Esophagus squamous epithelium (tissue), 5 donors: ENCODE results near the gene UBA5. TPM values are rescaled to one million over a fixed set of nuclear protein-coding genes. Genes with fewer than 3 reads are reported as not detected.

Experiments used
- DNase-seq: peaks from one replicate; lab custom pipeline; 2025; lab: John Stamatoyannopoulos, UW
- H3K27ac ChIP-seq, 4 donors: fragments of 200-600 bp; sonication (generic); one replicate each; pipeline ENCODE4 v1.5.1; 2016 to 2019; ENCODE audit warnings: mild to moderate bottlenecking in 1 of 4
- H3K27me3 ChIP-seq, 4 donors: fragments of 200-600 bp; sonication (generic); 1 replicate in 3 of 4; 2 replicates in 1 of 4; pipeline versions ENCODE4 v1.5.1 to v1.6.0; 2017 to 2021; ENCODE audit warnings: antibody characterized with exemption in 1 of 4
- H3K36me3 ChIP-seq, 3 donors: fragments of 200-600 bp; sonication (generic); one replicate each; pipeline ENCODE4 v1.5.1; 2016 to 2019
- H3K4me1 ChIP-seq, 3 donors: fragments of 200-600 bp; sonication (generic); one replicate each; pipeline ENCODE4 v1.5.1; 2017 to 2019
- H3K4me3 ChIP-seq, 4 donors: fragments of 200-600 bp; sonication (generic); 1 replicate in 3 of 4; 2 replicates in 1 of 4; pipeline ENCODE4 v1.5.1; 2016 to 2019; ENCODE audit warnings: mild to moderate bottlenecking in 2 of 4, moderate library complexity in 1 of 4
- H3K9me3 ChIP-seq, 3 donors: fragments of 200-600 bp; sonication (generic); one replicate each; pipeline ENCODE4 v1.5.1; 2016 to 2019
- CTCF ChIP-seq, 6 experiments: fragments of 450-650 bp in 4 of 6; fragments of 200-600 bp in 2 of 6; sonication (generic) in 2 of 6; IDR thresholded peaks; one replicate each; pipeline ENCODE4 v1.5.1; 2016 to 2019; ENCODE audit warnings: antibody characterized with exemption in 6 of 6, mild to moderate bottlenecking in 4 of 6, moderate library complexity in 4 of 6
- POLR2A ChIP-seq, 4 donors: fragments of 450-650 bp; IDR thresholded peaks; one replicate each; pipeline ENCODE4 v1.6.1; 2017; ENCODE audit warnings: antibody characterized with exemption in 4 of 4, mild to moderate bottlenecking in 4 of 4, moderate library complexity in 3 of 4
- WGBS, 2 donors: methylation state at CpG; one replicate each; pipeline ENCODE4 v1.1.5; 2018; 5-methylcytosine and 5-hydroxymethylcytosine counted together
- intact Hi-C: fragments of 100-400 bp; cut with DNase I; formaldehyde crosslinking; loops from one replicate; pipeline ENCODE4 v1.15.0; 2022
- total RNA-seq, 4 donors: library from RNA; depleted of rRNA; stranded (reverse); fragments of >200 nt; gene quantifications; one replicate each; pipeline ENCODE4 v1.1.0, GENCODE V29; 2016
- donor health status: DM: yes; HTN: yes; CAD: no.

UBA5 gene
- total RNA-seq, 4 donors from 2014 or later, result 22.1 to 36.1 (median 31.7) TPM

DNA sequence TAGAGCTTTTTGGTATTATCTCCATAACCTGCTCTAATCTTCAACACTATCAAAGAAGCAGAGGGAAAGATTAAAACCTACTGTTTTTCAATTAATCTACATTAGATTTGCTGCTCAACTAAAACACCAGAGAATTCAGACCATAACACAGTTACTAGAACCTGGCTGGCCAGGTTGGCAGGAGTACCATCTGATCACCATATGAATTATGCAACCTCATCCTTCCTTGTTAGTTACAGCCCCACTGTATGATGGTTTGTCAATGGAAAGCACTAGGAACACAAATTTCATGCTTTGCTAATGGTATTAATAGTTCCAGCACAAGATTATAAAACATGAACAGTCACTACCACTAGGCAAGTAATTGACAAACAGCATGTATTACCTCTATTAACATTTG is 56.2 kb downstream of the UBA5 start:
- Histone ChIP-seq H3K36me3 (peaks cover 0 to 76% (median 0%) of the 10 kb centered on the region in 3 donors), H3K4me3 (no peak overlapping the region), H3K4me1 (peaks cover 14 to 30% (median 16%) of the 10 kb centered on the region in 3 donors), H3K9me3 (no peaks in the 10 kb centered on the region), H3K27me3 (no peaks in the 10 kb centered on the region), H3K27ac (no peak overlapping the region)
- intact Hi-C loops, result no loop called here
- DNase-seq, result no peak
- TF ChIP-seq POLR2A (IDR thresholded peaks at IDR 0.05), result no peak
- no peak for TF ChIP-seq CTCF (IDR thresholded peaks at IDR 0.05)

GRCh38 chr3:132720228-132720627 is 60.1 kb downstream of the UBA5 start:
- Histone ChIP-seq H3K4me3 (peak overlapping the region in 2 of 4 donors; percentile 81 to 86), H3K4me1 (peaks cover 16 to 40% (median 17%) of the 10 kb centered on the region in 3 donors), H3K27me3 (no peaks in the 10 kb centered on the region), H3K9me3 (no peaks in the 10 kb centered on the region), H3K27ac (no peak overlapping the region), H3K36me3 (peaks cover 0 to 39% (median 0%) of the 10 kb centered on the region in 3 donors)
- WGBS, 2 donors, result 66 to 76% methylated on average over 6 of the region's 6 CpGs
- intact Hi-C loops, result loop anchor here (10.0 kb wide), 1 partner anchor 705 kb away; no protein-coding TSS in a partner anchor
- no peak for DNase-seq
- TF ChIP-seq POLR2A (IDR thresholded peaks at IDR 0.05) (no peak), CTCF (IDR thresholded peaks at IDR 0.05) (no peak)

DNA sequence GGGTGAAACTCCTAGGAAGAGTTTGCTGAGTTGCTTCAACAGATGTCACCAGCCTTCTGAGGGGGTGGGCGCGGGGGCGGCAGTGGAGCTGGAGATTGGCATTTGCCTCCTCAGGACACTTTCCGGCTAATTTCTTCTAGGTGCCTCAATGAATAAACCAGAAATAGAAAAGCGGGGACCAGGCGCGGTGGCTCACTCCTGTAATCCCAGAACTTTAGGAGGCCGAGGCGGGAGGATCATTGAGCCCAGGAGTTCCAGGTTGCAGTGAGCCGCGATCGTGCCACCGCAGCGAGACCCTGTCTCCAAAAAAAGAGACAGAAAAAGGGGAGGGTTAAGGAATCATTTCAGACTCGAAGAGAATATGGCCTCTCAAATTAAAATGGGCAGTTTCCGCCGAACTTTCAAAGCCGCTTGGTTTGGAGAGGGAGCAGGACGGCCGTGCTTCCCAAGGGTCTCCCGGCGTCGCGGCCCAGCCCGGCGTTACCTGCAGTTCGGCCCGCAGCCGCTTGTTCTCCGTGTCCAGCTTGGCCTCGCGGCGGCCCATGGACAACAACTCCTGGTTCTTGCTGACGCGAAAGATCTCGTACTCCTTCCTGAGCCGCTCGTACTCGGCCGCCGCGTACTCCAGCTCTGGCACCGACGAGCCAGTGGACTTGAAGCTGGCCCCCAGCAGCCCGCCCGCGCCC is 61.5 kb downstream of the UBA5 start:
- 3 to 10% methylated on average over 20 to 33 of the region's 47 CpGs for WGBS, 2 donors
- Histone ChIP-seq H3K36me3 (peaks cover 0 to 26% (median 0%) of the 10 kb centered on the region in 3 donors), H3K27me3 (no peaks in the 10 kb centered on the region), H3K4me3 (peak overlapping the region; percentile 61 to 86 (median 81)), H3K27ac (peak overlapping the region; percentile 92 to 98 (median 95)), H3K4me1 (peaks cover 16 to 46% (median 17%) of the 10 kb centered on the region in 3 donors), H3K9me3 (no peaks in the 10 kb centered on the region)
- TF ChIP-seq POLR2A (IDR thresholded peaks at IDR 0.05), result no peak
- TF ChIP-seq CTCF (IDR thresholded peaks at IDR 0.05), result peak in 5 of 6 experiments; percentile 25 to 51 (median 35)
- DNase-seq, result peak; percentile 44
- intact Hi-C loops, result loop anchor here (10.0 kb wide), 1 partner anchor 703 kb away; no protein-coding TSS in a partner anchor

DNA sequence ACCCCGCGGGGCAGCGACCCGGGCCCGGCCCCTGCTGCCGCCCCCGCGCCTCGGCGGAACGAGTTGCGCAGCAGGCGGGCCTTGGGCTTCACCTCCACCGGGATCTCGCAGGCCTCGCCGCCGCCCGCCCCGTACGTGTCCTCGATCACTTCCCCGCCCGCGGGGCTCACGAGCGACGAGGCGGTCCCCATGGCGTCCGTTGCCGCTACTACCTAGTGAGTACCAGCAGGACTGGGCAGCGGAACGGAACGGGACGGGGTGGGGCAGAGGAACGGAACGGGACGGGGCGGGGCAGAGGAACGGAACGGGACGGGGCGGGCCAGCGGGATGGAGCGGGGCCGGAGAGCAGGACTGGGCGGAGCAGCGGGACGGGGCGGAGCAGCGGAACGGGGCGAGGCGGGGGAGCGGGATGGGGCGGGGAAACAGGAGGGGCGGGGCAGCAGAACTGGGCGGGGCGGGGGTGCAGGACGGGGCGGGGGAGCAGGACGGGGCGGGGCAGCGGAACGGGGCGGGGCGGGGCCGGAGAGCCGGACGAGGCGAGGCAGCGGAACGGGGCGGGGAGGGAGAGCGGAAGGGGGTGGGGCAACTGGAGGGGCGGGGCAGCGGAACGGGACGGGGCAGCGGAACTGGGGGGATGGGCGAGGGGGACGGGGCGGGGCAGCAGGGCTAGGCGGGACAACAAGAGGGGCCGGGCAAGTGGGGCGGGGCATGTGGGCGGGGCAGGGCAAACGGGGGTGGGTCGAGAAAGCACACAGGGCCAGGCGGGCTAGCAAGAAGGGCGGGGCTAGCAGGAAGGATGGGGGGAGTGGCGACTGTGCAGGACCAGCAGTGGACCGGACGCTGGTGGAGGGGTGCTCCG is 62.3 kb downstream of the UBA5 start, which contains the start of gene NPHP3:
TSS of gene NPHP3 (minus strand) at position 245 of the 859 bp plus-strand sequence. CDS start at position 191, 54 bp downstream.
- Histone ChIP-seq H3K4me3 (peak within 1 kb of the TSS; percentile 61 to 86 (median 81)), H3K4me1 (peaks cover 16 to 48% (median 17%) of the 10 kb centered on the region in 3 donors), H3K27me3 (no peaks in the 10 kb centered on the region), H3K27ac (peak within 1 kb of the TSS; percentile 92 to 98 (median 95)), H3K36me3 (peaks cover 0 to 18% (median 0%) of the 10 kb centered on the region in 3 donors), H3K9me3 (no peaks in the 10 kb centered on the region)
- TF ChIP-seq CTCF (IDR thresholded peaks at IDR 0.05) (peak in 1 of 6 experiments; percentile 10), POLR2A (IDR thresholded peaks at IDR 0.05) (peak in 2 of 4 donors; percentile 68 to 90)
- peak; percentile 97 for DNase-seq
- intact Hi-C loops, result loop anchor here (10.0 kb wide), 1 partner anchor 702 kb away; no protein-coding TSS in a partner anchor
- WGBS, 2 donors, result 0 to 10% methylated on average over 4 of the region's 96 CpGs
